ENCODE data around the gene LCN9. TPM values are rescaled to one million over a fixed set of nuclear protein-coding genes. Genes with fewer than 3 reads are reported as not detected.

Gene LCN9
- total RNA-seq, 1 experiment from 2014 or later = 2.6 TPM

DNA sequence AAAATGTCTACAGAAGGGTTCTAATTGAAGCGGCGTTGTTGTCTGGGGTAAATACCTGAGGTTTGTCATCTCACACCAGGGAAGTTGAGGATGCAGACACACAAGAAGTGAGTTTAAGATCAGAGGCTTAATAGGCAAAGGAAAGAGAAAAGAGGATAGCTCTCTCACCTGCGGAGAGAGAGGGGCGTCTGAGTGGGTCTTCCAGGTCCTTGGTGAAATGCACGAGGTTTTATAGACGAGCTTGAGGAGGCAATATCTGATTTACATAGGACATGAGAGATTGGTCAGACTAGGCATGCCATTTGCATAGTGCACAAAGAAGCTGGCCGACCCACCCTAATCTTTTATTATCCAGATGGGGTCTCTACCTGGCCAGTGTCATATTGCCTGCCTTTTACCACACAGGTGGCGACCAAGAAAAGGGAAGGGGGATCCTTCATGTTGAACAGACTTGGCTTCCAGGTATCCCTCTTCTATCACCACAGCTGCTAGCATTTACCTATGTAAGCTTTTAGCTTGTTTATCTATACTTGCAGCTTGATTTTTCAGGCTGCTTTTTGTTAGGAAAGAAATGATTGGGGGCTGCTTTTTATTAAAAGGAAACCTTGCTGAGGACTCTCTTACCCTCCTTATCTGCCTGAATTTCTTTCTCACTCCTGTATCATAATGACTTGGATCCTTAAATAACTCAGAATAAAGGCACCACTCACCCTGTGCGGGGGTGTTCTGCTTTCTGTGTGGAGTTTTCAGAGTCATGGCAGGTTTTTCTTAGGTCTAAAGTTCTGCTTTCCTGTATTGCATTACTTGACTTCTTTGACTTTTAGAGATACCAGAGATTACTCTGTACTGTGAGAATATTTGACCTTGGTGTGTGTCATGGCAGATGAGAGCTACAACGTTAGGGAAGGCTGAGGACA lies 14.4 kb upstream of the LCN9 start (continued):
- TF ChIP-seq ZNF396 (CRISPR knock-in tag; IDR thresholded peaks at IDR 0.05; ENCODE audit: borderline replicate concordance) (no peak), IRF2 (CRISPR knock-in tag; IDR thresholded peaks at IDR 0.05; ENCODE audit: borderline replicate concordance, low read depth) (no peak)
- TF ChIP-seq, protein P1, sequence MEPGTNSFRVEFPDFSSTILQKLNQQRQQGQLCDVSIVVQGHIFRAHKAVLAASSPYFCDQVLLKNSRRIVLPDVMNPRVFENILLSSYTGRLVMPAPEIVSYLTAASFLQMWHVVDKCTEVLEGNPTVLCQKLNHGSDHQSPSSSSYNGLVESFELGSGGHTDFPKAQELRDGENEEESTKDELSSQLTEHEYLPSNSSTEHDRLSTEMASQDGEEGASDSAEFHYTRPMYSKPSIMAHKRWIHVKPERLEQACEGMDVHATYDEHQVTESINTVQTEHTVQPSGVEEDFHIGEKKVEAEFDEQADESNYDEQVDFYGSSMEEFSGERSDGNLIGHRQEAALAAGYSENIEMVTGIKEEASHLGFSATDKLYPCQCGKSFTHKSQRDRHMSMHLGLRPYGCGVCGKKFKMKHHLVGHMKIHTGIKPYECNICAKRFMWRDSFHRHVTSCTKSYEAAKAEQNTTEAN (CRISPR knock-in tag; IDR thresholded peaks at IDR 0.05) = no peak

DNA sequence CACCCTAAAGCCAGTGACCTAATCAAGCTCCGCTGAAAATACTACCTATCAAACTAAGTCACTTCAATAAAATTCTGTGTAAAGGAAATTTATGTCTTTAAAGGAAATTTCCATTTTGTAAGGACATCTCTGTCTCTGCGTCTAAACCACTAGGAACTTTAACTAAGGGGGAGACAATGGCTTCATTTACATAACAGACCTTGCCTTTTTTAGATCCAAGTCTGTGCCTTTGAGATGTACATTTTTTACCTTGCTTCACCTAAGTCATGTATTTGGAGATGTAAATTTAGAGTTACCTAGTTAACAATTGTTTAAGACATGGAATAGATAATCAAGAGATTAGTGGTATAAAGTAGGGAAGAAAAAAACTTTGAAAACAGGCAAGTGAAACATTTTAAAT lies 13.6 kb upstream of the LCN9 start:
- Mint-ChIP-seq H3K36me3 (peaks cover 89% of the 10 kb centered on the region), H3K9me3 (peaks cover 89% of the 10 kb centered on the region), H3K4me3 (peak overlapping the region; percentile 55), H3K4me1 (peaks cover 22% of the 10 kb centered on the region), H3K27me3 (ENCODE audit: low read depth) (peaks cover 17% of the 10 kb centered on the region), H3K27ac (peak overlapping the region; percentile 87; the same call in 1 of the 2 replicates)
- ChIA-PET POLR2A (no interaction called here), CTCF (no interaction called here)
- DNase-seq (ENCODE audit: low spot score) (no peak), ATAC-seq (no peak; the same call in 1 of the 2 replicates)
- no peak for TF ChIP-seq PRRX2 (CRISPR knock-in tag; IDR thresholded peaks at IDR 0.05)
- TF ChIP-seq EMX1 (CRISPR knock-in tag; IDR thresholded peaks at IDR 0.05) = no peak
- TF ChIP-seq JUN (CRISPR knock-in tag; IDR thresholded peaks at IDR 0.05) = no peak
- TF ChIP-seq, protein P2, sequence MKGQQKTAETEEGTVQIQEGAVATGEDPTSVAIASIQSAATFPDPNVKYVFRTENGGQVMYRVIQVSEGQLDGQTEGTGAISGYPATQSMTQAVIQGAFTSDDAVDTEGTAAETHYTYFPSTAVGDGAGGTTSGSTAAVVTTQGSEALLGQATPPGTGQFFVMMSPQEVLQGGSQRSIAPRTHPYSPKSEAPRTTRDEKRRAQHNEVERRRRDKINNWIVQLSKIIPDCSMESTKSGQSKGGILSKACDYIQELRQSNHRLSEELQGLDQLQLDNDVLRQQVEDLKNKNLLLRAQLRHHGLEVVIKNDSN (CRISPR knock-in tag; IDR thresholded peaks at IDR 0.05) = no peak
- no peak for TF ChIP-seq ARID4B (CRISPR knock-in tag; IDR thresholded peaks at IDR 0.05; ENCODE audit: borderline replicate concordance)
- TF ChIP-seq NR3C1 (CRISPR knock-in tag; conservative IDR thresholded peaks at IDR 0.05; ENCODE audit: low read depth) = no peak
- no peak for TF ChIP-seq TEAD4 (CRISPR knock-in tag; IDR thresholded peaks at IDR 0.05)
- no peak for TF ChIP-seq NFYB (CRISPR knock-in tag; conservative IDR thresholded peaks at IDR 0.05; ENCODE audit: low read depth)
- TF ChIP-seq, protein P3, sequence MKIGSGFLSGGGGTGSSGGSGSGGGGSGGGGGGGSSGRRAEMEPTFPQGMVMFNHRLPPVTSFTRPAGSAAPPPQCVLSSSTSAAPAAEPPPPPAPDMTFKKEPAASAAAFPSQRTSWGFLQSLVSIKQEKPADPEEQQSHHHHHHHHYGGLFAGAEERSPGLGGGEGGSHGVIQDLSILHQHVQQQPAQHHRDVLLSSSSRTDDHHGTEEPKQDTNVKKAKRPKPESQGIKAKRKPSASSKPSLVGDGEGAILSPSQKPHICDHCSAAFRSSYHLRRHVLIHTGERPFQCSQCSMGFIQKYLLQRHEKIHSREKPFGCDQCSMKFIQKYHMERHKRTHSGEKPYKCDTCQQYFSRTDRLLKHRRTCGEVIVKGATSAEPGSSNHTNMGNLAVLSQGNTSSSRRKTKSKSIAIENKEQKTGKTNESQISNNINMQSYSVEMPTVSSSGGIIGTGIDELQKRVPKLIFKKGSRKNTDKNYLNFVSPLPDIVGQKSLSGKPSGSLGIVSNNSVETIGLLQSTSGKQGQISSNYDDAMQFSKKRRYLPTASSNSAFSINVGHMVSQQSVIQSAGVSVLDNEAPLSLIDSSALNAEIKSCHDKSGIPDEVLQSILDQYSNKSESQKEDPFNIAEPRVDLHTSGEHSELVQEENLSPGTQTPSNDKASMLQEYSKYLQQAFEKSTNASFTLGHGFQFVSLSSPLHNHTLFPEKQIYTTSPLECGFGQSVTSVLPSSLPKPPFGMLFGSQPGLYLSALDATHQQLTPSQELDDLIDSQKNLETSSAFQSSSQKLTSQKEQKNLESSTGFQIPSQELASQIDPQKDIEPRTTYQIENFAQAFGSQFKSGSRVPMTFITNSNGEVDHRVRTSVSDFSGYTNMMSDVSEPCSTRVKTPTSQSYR (CRISPR knock-in tag; IDR thresholded peaks at IDR 0.05) = no peak
- no peak for TF ChIP-seq ETV6 (CRISPR knock-in tag; IDR thresholded peaks at IDR 0.05)
- no peak for TF ChIP-seq ZNF416 (CRISPR knock-in tag; IDR thresholded peaks at IDR 0.05)
- no peak for TF ChIP-seq ZNF532 (CRISPR knock-in tag; IDR thresholded peaks at IDR 0.05; ENCODE audit: borderline replicate concordance)
- no peak for TF ChIP-seq ZNF121 (CRISPR knock-in tag; IDR thresholded peaks at IDR 0.05)
- TF ChIP-seq, protein P4, sequence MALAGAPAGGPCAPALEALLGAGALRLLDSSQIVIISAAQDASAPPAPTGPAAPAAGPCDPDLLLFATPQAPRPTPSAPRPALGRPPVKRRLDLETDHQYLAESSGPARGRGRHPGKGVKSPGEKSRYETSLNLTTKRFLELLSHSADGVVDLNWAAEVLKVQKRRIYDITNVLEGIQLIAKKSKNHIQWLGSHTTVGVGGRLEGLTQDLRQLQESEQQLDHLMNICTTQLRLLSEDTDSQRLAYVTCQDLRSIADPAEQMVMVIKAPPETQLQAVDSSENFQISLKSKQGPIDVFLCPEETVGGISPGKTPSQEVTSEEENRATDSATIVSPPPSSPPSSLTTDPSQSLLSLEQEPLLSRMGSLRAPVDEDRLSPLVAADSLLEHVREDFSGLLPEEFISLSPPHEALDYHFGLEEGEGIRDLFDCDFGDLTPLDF (CRISPR knock-in tag; IDR thresholded peaks at IDR 0.05) = no peak
- no peak for TF ChIP-seq MXD4 (CRISPR knock-in tag; IDR thresholded peaks at IDR 0.05; ENCODE audit: borderline replicate concordance)

Measured in WTC11 (cell line).